Measurements from ENCODE around the gene CARMIL1.

- TF ChIP-seq POLR2A (IDR thresholded peaks at IDR 0.05) (no peak), CTCF (IDR thresholded peaks at IDR 0.05) (no peak), POLR2AphosphoS5 (IDR thresholded peaks at IDR 0.05) (no peak)
Observed at GRCh38 chr6:25628471-25629197, 349.5 kb downstream of the CARMIL1 start.

Data from breast epithelium (tissue), 3 donors.